Measurements from ENCODE around the gene ABHD1.

Gene ABHD1

GRCh38 chr2:27089111-27089954 is 34.3 kb upstream of the ABHD1 start:
- TF ChIP-seq ZNF70 (CRISPR knock-in tag; IDR thresholded peaks at IDR 0.05): no peak
- no peak for TF ChIP-seq PPARA (CRISPR knock-in tag; IDR thresholded peaks at IDR 0.05; ENCODE audit: borderline replicate concordance)
- TF ChIP-seq, protein P1, sequence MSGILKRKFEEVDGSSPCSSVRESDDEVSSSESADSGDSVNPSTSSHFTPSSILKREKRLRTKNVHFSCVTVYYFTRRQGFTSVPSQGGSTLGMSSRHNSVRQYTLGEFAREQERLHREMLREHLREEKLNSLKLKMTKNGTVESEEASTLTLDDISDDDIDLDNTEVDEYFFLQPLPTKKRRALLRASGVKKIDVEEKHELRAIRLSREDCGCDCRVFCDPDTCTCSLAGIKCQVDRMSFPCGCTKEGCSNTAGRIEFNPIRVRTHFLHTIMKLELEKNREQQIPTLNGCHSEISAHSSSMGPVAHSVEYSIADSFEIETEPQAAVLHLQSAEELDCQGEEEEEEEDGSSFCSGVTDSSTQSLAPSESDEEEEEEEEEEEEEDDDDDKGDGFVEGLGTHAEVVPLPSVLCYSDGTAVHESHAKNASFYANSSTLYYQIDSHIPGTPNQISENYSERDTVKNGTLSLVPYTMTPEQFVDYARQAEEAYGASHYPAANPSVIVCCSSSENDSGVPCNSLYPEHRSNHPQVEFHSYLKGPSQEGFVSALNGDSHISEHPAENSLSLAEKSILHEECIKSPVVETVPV (CRISPR knock-in tag; IDR thresholded peaks at IDR 0.05): no peak
- TF ChIP-seq ZNF565 (CRISPR knock-in tag; conservative IDR thresholded peaks at IDR 0.05; ENCODE audit: low read depth): no peak
- no peak for TF ChIP-seq ESRRG (CRISPR knock-in tag; IDR thresholded peaks at IDR 0.05)
- no peak for TF ChIP-seq SNAI2 (CRISPR knock-in tag; IDR thresholded peaks at IDR 0.05)
- TF ChIP-seq TOX (CRISPR knock-in tag; IDR thresholded peaks at IDR 0.05; ENCODE audit: borderline replicate concordance): no peak
- TF ChIP-seq, protein P2, sequence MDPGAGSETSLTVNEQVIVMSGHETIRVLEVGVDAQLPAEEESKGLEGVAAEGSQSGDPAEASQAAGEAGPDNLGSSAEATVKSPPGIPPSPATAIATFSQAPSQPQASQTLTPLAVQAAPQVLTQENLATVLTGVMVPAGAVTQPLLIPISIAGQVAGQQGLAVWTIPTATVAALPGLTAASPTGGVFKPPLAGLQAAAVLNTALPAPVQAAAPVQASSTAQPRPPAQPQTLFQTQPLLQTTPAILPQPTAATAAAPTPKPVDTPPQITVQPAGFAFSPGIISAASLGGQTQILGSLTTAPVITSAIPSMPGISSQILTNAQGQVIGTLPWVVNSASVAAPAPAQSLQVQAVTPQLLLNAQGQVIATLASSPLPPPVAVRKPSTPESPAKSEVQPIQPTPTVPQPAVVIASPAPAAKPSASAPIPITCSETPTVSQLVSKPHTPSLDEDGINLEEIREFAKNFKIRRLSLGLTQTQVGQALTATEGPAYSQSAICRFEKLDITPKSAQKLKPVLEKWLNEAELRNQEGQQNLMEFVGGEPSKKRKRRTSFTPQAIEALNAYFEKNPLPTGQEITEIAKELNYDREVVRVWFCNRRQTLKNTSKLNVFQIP (CRISPR knock-in tag; IDR thresholded peaks at IDR 0.05; ENCODE audit: borderline replicate concordance, low read depth): no peak
- no peak for TF ChIP-seq ISL1 (CRISPR knock-in tag; IDR thresholded peaks at IDR 0.05)
- TF ChIP-seq GLIS3 (CRISPR knock-in tag; IDR thresholded peaks at IDR 0.05): no peak
- no peak for TF ChIP-seq OSR1 (CRISPR knock-in tag; IDR thresholded peaks at IDR 0.05)
- TF ChIP-seq ZC3H10 (CRISPR knock-in tag; IDR thresholded peaks at IDR 0.05): no peak
- no peak for TF ChIP-seq ARNTL (CRISPR knock-in tag; IDR thresholded peaks at IDR 0.05; ENCODE audit: borderline replicate concordance, low read depth)
- TF ChIP-seq CSDC2 (CRISPR knock-in tag; IDR thresholded peaks at IDR 0.05): no peak
- TF ChIP-seq ZNF8 (CRISPR knock-in tag; IDR thresholded peaks at IDR 0.05): no peak
- no peak for TF ChIP-seq ZFP30 (CRISPR knock-in tag; IDR thresholded peaks at IDR 0.05)
- no peak for TF ChIP-seq RARB (CRISPR knock-in tag; IDR thresholded peaks at IDR 0.05)
- TF ChIP-seq BACH2 (CRISPR knock-in tag; IDR thresholded peaks at IDR 0.05; ENCODE audit: borderline replicate concordance): no peak
- TF ChIP-seq, protein P3, sequence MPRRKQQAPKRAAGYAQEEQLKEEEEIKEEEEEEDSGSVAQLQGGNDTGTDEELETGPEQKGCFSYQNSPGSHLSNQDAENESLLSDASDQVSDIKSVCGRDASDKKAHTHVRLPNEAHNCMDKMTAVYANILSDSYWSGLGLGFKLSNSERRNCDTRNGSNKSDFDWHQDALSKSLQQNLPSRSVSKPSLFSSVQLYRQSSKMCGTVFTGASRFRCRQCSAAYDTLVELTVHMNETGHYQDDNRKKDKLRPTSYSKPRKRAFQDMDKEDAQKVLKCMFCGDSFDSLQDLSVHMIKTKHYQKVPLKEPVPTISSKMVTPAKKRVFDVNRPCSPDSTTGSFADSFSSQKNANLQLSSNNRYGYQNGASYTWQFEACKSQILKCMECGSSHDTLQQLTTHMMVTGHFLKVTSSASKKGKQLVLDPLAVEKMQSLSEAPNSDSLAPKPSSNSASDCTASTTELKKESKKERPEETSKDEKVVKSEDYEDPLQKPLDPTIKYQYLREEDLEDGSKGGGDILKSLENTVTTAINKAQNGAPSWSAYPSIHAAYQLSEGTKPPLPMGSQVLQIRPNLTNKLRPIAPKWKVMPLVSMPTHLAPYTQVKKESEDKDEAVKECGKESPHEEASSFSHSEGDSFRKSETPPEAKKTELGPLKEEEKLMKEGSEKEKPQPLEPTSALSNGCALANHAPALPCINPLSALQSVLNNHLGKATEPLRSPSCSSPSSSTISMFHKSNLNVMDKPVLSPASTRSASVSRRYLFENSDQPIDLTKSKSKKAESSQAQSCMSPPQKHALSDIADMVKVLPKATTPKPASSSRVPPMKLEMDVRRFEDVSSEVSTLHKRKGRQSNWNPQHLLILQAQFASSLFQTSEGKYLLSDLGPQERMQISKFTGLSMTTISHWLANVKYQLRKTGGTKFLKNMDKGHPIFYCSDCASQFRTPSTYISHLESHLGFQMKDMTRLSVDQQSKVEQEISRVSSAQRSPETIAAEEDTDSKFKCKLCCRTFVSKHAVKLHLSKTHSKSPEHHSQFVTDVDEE (CRISPR knock-in tag; IDR thresholded peaks at IDR 0.05): no peak
- TF ChIP-seq ZFP3 (CRISPR knock-in tag; IDR thresholded peaks at IDR 0.05): no peak
- no peak for ATAC-seq

GRCh38 chr2:27091746-27092695 is 31.6 kb upstream of the ABHD1 start:
- no peak for ATAC-seq
- no peak for TF ChIP-seq OSR1 (CRISPR knock-in tag; IDR thresholded peaks at IDR 0.05)
- TF ChIP-seq, protein P2 (CRISPR knock-in tag; IDR thresholded peaks at IDR 0.05; ENCODE audit: borderline replicate concordance, low read depth): no peak
- TF ChIP-seq TOX (CRISPR knock-in tag; IDR thresholded peaks at IDR 0.05; ENCODE audit: borderline replicate concordance): no peak
- no peak for TF ChIP-seq ZNF70 (CRISPR knock-in tag; IDR thresholded peaks at IDR 0.05)
- TF ChIP-seq ZFP30 (CRISPR knock-in tag; IDR thresholded peaks at IDR 0.05): no peak
- TF ChIP-seq, protein P1 (CRISPR knock-in tag; IDR thresholded peaks at IDR 0.05): no peak
- TF ChIP-seq ZFP3 (CRISPR knock-in tag; IDR thresholded peaks at IDR 0.05): no peak
- TF ChIP-seq CREB5 (CRISPR knock-in tag; IDR thresholded peaks at IDR 0.05; ENCODE audit: low read depth): no peak
- TF ChIP-seq BACH2 (CRISPR knock-in tag; IDR thresholded peaks at IDR 0.05; ENCODE audit: borderline replicate concordance): no peak
- TF ChIP-seq ARNTL (CRISPR knock-in tag; IDR thresholded peaks at IDR 0.05; ENCODE audit: borderline replicate concordance, low read depth): no peak
- TF ChIP-seq, protein P3 (CRISPR knock-in tag; IDR thresholded peaks at IDR 0.05): no peak
- TF ChIP-seq GLIS3 (CRISPR knock-in tag; IDR thresholded peaks at IDR 0.05): no peak
- TF ChIP-seq TCF4 (CRISPR knock-in tag; IDR thresholded peaks at IDR 0.05; ENCODE audit: borderline replicate concordance): no peak
- no peak for TF ChIP-seq RARB (CRISPR knock-in tag; IDR thresholded peaks at IDR 0.05)
- no peak for TF ChIP-seq ZC3H10 (CRISPR knock-in tag; IDR thresholded peaks at IDR 0.05)
- no peak for TF ChIP-seq CSDC2 (CRISPR knock-in tag; IDR thresholded peaks at IDR 0.05)
